Sigmoid colon (tissue), 7 donors: ENCODE measurements around the gene S100A6. TPM values are rescaled to one million over a fixed set of nuclear protein-coding genes. Genes with fewer than 3 reads are reported as not detected.
A peak's percentile ranks its signal among the peaks of the same experiment; 100 is the strongest.

Experiments
- DNase-seq: peaks from one replicate; pipeline ENCODE4 v3.0.0-alpha.2; 2019
- H3K27ac ChIP-seq, 4 donors: fragments of 200-600 bp; sonication (generic); one replicate each; pipeline ENCODE4 v1.5.1; 2016 to 2019; ENCODE audit warnings: mild to moderate bottlenecking in 1 of 4
- H3K27me3 ChIP-seq, 3 donors: fragments of 200-600 bp; sonication (generic); one replicate each; pipeline ENCODE4 v1.5.1; 2019; ENCODE audit warnings: mild to moderate bottlenecking in 1 of 3
- H3K36me3 ChIP-seq, 4 donors: fragments of 200-600 bp; sonication (generic); one replicate each; pipeline ENCODE4 v1.5.1; 2016 to 2019
- H3K4me1 ChIP-seq, 4 donors: fragments of 200-600 bp; sonication (generic); one replicate each; pipeline ENCODE4 v1.5.1; 2017 to 2019
- H3K4me3 ChIP-seq, 4 donors: fragments of 200-600 bp; sonication (generic); one replicate each; pipeline ENCODE4 v1.5.1; 2017 to 2019; ENCODE audit warnings: mild to moderate bottlenecking in 2 of 4, moderate library complexity in 1 of 4
- H3K9me3 ChIP-seq, 4 donors: fragments of 200-600 bp in 3 of 4; sonication (generic) in 3 of 4; one replicate each; pipeline versions ENCODE4 v1.5.1 to v1.6.1; 2013 to 2019
- CTCF ChIP-seq, 4 experiments: fragments of 450-650 bp in 3 of 4; fragments of 200-600 bp in 1 of 4; IDR thresholded peaks; one replicate each; pipeline ENCODE4 v1.5.1; 2016 to 2019; ENCODE audit warnings: antibody characterized with exemption in 4 of 4, mild to moderate bottlenecking in 3 of 4, moderate library complexity in 2 of 4
- EP300 ChIP-seq, 4 donors: sonication (generic); formaldehyde crosslinking; IDR thresholded peaks; one replicate each; pipeline ENCODE4 v1.6.1; 2017; ENCODE audit warnings: antibody characterized with exemption in 4 of 4
- POLR2A ChIP-seq, 2 donors: fragments of 450-650 bp; IDR thresholded peaks; one replicate each; pipeline ENCODE4 v1.6.1; 2016; ENCODE audit warnings: antibody characterized with exemption in 2 of 2, mild to moderate bottlenecking in 2 of 2, moderate library complexity in 2 of 2
- POLR2AphosphoS5 ChIP-seq, 4 donors: sonication (generic); formaldehyde crosslinking; IDR thresholded peaks; one replicate each; pipeline ENCODE4 v1.6.1; 2017; ENCODE audit warnings: antibody characterized with exemption in 4 of 4
- WGBS, 2 donors: extraction: QIAGEN DNeasy Blood & Tissue Kit; methylation state at CpG; one replicate each; pipeline ENCODE4 v1.1.7; 2013; 5-methylcytosine and 5-hydroxymethylcytosine counted together
- intact Hi-C: fragments of 100-400 bp; cut with DNase I; formaldehyde crosslinking; loops from one replicate; pipeline ENCODE4 v1.15.1; 2023
- polyA plus RNA-seq, 3 donors: library from polyadenylated mRNA; stranded (reverse); fragments of 200-250 nt; gene quantifications; one replicate each; pipeline ENCODE4 v1.2.3, GENCODE V29; 2013
- total RNA-seq, 4 donors: library from RNA; depleted of rRNA; stranded (reverse); fragments of >200 nt; gene quantifications; one replicate each; pipeline ENCODE4 v1.1.0, GENCODE V29; 2016
- donor health status: healthy with polysubstance abuse.
- donor health status: Bipolar disorder and iron deficiency.
- donor health status: healthy.

The S100A6 gene
- total and polyA plus RNA-seq, 7 donors: 445 to 7,223 (median 1,159) TPM

DNA sequence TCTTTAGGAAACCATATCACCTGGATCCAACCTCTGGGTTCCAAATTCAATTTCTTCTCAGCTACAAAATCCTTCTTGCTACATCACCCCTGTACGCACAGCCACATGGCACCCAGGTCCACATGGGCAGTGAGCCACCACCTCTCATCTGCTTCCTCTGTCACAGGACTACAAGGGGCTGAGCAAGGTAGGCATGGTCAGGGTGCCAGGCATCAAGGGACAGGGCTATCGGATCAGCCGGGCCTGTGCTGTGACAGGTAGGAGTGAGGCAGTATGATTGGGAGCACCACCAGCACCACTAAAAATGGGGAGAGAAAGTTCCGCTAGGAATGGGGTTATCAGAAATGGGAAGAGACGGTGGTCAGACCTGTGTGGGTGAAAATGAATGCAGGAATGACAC lies 29.4 kb downstream of the S100A6 start:
- intact Hi-C loops: no loop called here
- TF ChIP-seq EP300 (IDR thresholded peaks at IDR 0.05) (no peak), POLR2AphosphoS5 (IDR thresholded peaks at IDR 0.05) (no peak), POLR2A (IDR thresholded peaks at IDR 0.05) (no peak), CTCF (IDR thresholded peaks at IDR 0.05) (no peak)
- Histone ChIP-seq H3K27ac (peak overlapping the region; percentile 75 to 90 (median 81)), H3K4me1 (peaks cover 0 to 39% (median 32%) of the 10 kb centered on the region in 4 donors), H3K36me3 (no peaks in the 10 kb centered on the region), H3K4me3 (no peak overlapping the region), H3K9me3 (no peaks in the 10 kb centered on the region), H3K27me3 (no peaks in the 10 kb centered on the region)
- DNase-seq: peak; percentile 76
- 87 to 94% methylated on average over 5 of the region's 5 CpGs for WGBS, 2 donors

DNA sequence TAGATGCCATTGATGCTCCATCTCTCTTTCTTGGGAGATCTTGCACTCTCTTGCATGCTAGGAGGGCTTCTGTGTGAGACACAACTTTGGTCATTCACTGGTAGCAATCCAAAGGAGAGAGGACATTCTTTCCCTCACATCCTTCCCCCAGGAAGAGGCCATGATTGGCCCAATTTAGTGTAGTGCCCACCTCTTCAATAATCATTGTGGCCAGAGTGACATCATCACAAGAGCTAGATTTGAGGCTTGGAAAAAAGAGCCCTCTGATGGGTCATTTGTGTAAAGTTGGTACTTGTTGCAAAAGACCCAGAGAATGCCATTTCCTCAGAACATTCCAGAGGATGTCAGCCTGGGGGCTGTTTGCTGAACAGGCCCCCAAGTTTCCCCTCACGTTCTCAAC lies 30.2 kb downstream of the S100A6 start:
- Histone ChIP-seq H3K4me3 (no peak overlapping the region), H3K27ac (peak overlapping the region; percentile 75 to 90 (median 81)), H3K36me3 (no peaks in the 10 kb centered on the region), H3K4me1 (peaks cover 0 to 33% (median 30%) of the 10 kb centered on the region in 4 donors), H3K27me3 (no peaks in the 10 kb centered on the region), H3K9me3 (no peaks in the 10 kb centered on the region)
- DNase-seq: peak; percentile 12
- 94 to 97% methylated on average over 1 of the region's 1 CpG for WGBS, 2 donors
- intact Hi-C loops: no loop called here
- TF ChIP-seq EP300 (IDR thresholded peaks at IDR 0.05) (no peak), POLR2AphosphoS5 (IDR thresholded peaks at IDR 0.05) (no peak), POLR2A (IDR thresholded peaks at IDR 0.05) (no peak), CTCF (IDR thresholded peaks at IDR 0.05) (no peak)

- Histone ChIP-seq H3K4me1 (peaks cover 0 to 33% (median 30%) of the 10 kb centered on the region in 4 donors), H3K27me3 (no peaks in the 10 kb centered on the region), H3K9me3 (no peaks in the 10 kb centered on the region), H3K36me3 (no peaks in the 10 kb centered on the region), H3K4me3 (no peak overlapping the region), H3K27ac (no peak overlapping the region)
- TF ChIP-seq POLR2AphosphoS5 (IDR thresholded peaks at IDR 0.05): no peak
- no peak for TF ChIP-seq EP300 (IDR thresholded peaks at IDR 0.05)
- TF ChIP-seq CTCF (IDR thresholded peaks at IDR 0.05): no peak
- no peak for TF ChIP-seq POLR2A (IDR thresholded peaks at IDR 0.05)
- WGBS, 2 donors: 84 to 85% methylated on average over 3 of the region's 3 CpGs
- peak; percentile 12 for DNase-seq
- intact Hi-C loops: no loop called here
Observed at GRCh38 chr1:153503766-153504165, 32.0 kb downstream of the S100A6 start.

DNA sequence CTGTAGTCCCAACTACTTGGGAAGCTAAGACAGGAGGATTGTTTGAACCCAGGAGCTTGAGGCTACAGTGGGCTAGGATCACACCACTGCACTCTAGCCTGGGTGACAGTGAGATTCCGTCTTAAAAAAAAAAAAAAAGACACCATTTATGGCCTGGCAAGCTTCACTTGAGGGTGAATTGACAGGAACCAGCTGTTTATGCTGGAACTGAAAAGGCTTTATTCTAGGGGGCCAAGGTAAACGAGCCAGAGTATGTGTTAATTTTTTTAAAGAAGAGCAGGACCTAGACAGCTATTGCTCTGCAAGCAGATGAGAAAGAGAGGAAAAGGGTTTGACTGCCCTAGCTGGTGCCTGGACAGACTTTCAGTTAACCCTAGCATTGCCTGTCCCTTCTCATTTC lies 37.0 kb downstream of the S100A6 start:
- H3K27me3 ChIP-seq: no peaks in the 10 kb centered on the region
- 3 to 8% methylated on average over 2 of the region's 2 CpGs for WGBS, 2 donors
- H3K27ac ChIP-seq: no peak overlapping the region
- DNase-seq: peak; percentile 0
- H3K4me1 ChIP-seq: peaks cover 0 to 15% (median 7%) of the 10 kb centered on the region in 4 donors
- no peak for TF ChIP-seq POLR2AphosphoS5 (IDR thresholded peaks at IDR 0.05)
- TF ChIP-seq CTCF (IDR thresholded peaks at IDR 0.05): no peak
- TF ChIP-seq EP300 (IDR thresholded peaks at IDR 0.05): no peak
- TF ChIP-seq POLR2A (IDR thresholded peaks at IDR 0.05): no peak
- H3K9me3 ChIP-seq: no peaks in the 10 kb centered on the region
- no peak overlapping the region for H3K4me3 ChIP-seq
- H3K36me3 ChIP-seq: no peaks in the 10 kb centered on the region
- intact Hi-C loops: loop anchor here (5.0 kb wide), 1 partner anchor 36 kb away; the partner anchor contains the start of gene S100A7

GRCh38 chr1:153495536-153495935 lies 40.3 kb downstream of the S100A6 start:
- 51 to 69% methylated on average over 6 of the region's 6 CpGs for WGBS, 2 donors
- H3K27ac ChIP-seq: no peak overlapping the region
- no peaks in the 10 kb centered on the region for H3K9me3 ChIP-seq
- H3K27me3 ChIP-seq: no peaks in the 10 kb centered on the region
- no peak overlapping the region for H3K4me3 ChIP-seq
- no peaks in the 10 kb centered on the region for H3K36me3 ChIP-seq
- TF ChIP-seq CTCF (IDR thresholded peaks at IDR 0.05) (no peak), EP300 (IDR thresholded peaks at IDR 0.05) (no peak), POLR2A (IDR thresholded peaks at IDR 0.05) (no peak), POLR2AphosphoS5 (IDR thresholded peaks at IDR 0.05) (no peak)
- peaks cover 0 to 32% (median 20%) of the 10 kb centered on the region in 4 donors for H3K4me1 ChIP-seq
- DNase-seq: no peak
- intact Hi-C loops: loop anchor here (1.0 to 5.0 kb wide), 2 partner anchors 33 to 143 kb away; partner anchors contain the start of gene S100A7
